AG09309 (cell line): ENCODE measurements around the gene SEL1L.

ENCODE experiments used
- DNase-seq: peaks from one replicate; pipeline ENCODE4 v3.0.0-alpha.2; 2010; ENCODE audit warnings: low read depth
- H3K4me3 ChIP-seq: 2 replicates; pipeline ENCODE4 v1.5.1; 2011; ENCODE audit warnings: mild to moderate bottlenecking, low read depth, low read length, moderate library complexity; ENCODE audit not compliant: control insufficient read depth
- CTCF ChIP-seq: IDR thresholded peaks from 2 replicates; pipeline ENCODE4 v1.5.1; 2011; ENCODE audit warnings: mild to moderate bottlenecking, low read depth, low read length, inconsistent platforms; ENCODE audit not compliant: insufficient read depth, control insufficient read depth; ENCODE audit errors: missing control alignments

Gene SEL1L

GRCh38 chr14:81562818-81563217 is 29.2 kb upstream of the SEL1L start:
- H3K4me3 ChIP-seq, result no peak overlapping the region

DNA sequence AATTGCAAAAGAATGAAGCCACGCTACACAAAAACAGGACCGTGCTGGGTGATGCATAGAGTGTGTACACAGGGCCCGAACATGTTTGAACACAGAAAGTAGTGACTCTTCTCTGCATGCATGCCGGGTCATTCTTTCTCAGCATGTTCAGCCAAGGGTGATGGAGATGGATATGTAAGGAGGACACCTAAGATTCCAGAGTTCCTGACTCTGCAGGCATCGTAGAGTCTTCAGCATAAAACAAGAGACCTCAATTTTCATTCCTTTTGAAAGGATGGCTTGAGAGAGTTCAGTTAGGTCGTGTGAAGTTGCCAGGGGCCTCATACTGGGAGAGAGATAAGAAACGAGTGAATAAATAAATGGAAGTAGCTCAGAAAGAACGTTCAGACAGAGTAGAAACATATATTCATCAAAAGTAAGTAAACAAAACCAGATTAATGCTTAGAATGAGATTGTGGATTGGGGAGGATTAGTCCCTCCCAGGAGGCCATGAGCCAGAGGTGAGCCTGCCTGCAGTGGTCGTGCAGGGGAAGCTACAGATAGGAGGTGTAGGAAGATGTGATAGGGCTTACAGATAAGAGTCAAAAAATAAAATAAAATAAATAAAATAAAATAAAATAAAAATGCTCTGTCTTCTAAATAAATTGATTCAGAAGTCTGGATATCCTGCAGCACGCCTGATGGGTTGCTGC is 27.6 kb upstream of the SEL1L start:
- H3K4me3 ChIP-seq, result no peak overlapping the region
- DNase-seq, result no peak
- no peak for TF ChIP-seq CTCF

More at GRCh38 chr14:81562818-81563217, 29.2 kb upstream of the SEL1L start:
- TF ChIP-seq CTCF, result no peak
- no peak for DNase-seq

DNA sequence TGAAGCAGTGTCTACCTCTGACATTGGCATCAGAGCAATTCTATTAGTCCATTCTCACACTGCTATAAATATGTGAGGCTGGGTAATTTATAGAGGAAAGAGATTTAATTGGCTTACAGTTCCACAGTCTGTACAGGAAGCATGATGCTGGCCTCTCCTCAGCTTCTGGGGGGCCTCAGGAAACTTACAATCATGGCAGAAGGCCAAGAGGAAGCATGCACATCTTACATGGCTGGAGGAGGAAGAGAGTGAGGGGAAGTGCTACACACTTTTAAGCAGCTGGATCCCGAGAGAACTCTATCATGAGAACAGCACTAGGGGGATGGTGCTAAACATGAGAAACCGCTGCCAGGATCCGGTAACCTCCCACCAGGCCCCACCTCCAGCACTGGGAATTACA is 25.7 kb upstream of the SEL1L start:
- TF ChIP-seq CTCF, result no peak
- no peak overlapping the region for H3K4me3 ChIP-seq
- DNase-seq, result no peak

DNA sequence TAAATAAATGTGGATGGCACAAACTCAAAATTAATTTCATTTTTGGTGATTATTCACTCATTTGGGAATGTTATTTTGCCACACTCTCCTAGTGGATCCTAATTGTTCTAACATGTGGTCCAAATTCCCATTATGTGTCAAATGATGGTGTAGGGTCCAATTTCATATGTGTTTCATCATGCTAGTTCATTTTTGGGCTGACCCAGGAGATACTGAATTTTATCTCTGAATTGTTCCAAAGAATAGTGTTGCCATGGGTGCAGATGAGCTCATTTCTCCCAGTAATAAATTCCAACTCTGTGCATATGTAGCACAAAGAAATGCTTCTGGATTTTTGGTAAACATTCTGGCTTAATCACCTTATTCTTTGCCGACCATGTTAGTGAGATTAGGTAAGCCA is 23.5 kb upstream of the SEL1L start:
- no peak overlapping the region for H3K4me3 ChIP-seq
- no peak for DNase-seq
- TF ChIP-seq CTCF, result no peak

DNA sequence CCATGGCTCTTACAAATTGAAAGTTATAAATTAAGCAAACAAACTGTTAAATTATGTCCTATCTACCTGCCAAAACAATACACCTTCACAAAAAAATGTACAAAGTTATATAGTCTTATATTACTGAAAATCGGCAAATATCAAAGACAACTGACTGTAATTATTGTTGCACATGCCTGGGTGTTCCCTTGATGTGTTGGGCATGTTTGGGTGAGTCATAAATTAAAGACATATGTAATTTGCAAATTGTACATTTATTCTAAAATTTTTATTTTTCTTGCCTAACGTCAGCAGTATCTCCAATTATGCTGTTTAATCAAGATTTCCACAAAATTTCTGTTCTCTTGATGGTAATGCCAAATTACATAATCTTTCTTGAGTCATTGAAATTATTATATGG is 22.0 kb upstream of the SEL1L start:
- TF ChIP-seq CTCF, result no peak
- H3K4me3 ChIP-seq, result no peak overlapping the region
- DNase-seq, result no peak

- no peak for TF ChIP-seq CTCF
- no peak for DNase-seq
- H3K4me3 ChIP-seq, result no peak overlapping the region
Observed at GRCh38 chr14:81555051-81555450, 21.4 kb upstream of the SEL1L start.
